AG10803 (cell line): ENCODE results near the gene EIF6.
"Not testable (repeated sequence)": the region's sequence is repeated elsewhere in the genome, so short reads cannot be mapped to it uniquely, and the experiment has no call there.

Experiments
- DNase-seq: peaks from one replicate; pipeline ENCODE4 v3.0.0; 2010; ENCODE audit warnings: low read depth
- H3K4me3 ChIP-seq: 2 replicates; pipeline ENCODE4 v1.5.1; 2011; ENCODE audit warnings: mild to moderate bottlenecking, low read length, control low read depth
- TF ChIP-seq, protein P1 (sequence below): conservative IDR thresholded peaks from 2 replicates; pipeline ENCODE4 v1.5.1; 2011; ENCODE audit warnings: mild to moderate bottlenecking, low read length, control low read depth, inconsistent platforms

EIF6 gene

GRCh38 chr20:35319192-35319870, 34.8 kb upstream of the EIF6 start:
- TF ChIP-seq, protein P1, sequence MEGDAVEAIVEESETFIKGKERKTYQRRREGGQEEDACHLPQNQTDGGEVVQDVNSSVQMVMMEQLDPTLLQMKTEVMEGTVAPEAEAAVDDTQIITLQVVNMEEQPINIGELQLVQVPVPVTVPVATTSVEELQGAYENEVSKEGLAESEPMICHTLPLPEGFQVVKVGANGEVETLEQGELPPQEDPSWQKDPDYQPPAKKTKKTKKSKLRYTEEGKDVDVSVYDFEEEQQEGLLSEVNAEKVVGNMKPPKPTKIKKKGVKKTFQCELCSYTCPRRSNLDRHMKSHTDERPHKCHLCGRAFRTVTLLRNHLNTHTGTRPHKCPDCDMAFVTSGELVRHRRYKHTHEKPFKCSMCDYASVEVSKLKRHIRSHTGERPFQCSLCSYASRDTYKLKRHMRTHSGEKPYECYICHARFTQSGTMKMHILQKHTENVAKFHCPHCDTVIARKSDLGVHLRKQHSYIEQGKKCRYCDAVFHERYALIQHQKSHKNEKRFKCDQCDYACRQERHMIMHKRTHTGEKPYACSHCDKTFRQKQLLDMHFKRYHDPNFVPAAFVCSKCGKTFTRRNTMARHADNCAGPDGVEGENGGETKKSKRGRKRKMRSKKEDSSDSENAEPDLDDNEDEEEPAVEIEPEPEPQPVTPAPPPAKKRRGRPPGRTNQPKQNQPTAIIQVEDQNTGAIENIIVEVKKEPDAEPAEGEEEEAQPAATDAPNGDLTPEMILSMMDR = no peak
- no peak overlapping the region for H3K4me3 ChIP-seq
- DNase-seq = no peak

DNA sequence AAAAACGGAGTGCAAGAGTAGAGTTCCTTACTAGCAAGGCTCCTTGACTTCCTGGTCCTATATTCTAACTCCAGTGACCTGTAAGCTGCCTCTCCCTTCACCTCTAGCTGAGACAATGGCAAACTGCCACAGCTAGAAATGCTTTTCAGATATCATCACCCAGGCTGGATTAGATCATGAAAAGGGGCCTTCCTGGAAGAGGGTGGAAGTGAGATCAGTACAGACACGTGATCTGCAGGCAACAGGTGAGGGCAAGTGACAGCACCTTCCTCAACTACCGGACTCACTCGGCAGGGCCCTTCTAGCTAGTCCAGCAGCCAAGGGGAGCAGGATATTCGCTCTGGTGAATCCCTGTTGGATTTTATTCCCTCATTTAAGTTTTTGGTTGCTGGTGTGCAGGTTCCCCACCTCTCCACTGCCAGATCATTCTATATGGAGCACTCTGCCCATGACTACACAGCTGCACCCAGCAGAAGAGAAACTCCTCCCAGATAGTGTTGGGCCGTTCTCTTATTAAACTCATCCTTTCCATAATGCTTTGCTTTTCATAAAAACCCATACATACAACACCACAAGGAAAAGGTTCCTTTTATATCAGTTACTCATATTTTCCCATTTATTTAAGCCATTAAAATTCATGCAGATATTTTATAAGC, 34.1 kb upstream of the EIF6 start:
- H3K4me3 ChIP-seq = no peak overlapping the region
- DNase-seq = peak; percentile 66
- TF ChIP-seq, protein P1 = no peak

DNA sequence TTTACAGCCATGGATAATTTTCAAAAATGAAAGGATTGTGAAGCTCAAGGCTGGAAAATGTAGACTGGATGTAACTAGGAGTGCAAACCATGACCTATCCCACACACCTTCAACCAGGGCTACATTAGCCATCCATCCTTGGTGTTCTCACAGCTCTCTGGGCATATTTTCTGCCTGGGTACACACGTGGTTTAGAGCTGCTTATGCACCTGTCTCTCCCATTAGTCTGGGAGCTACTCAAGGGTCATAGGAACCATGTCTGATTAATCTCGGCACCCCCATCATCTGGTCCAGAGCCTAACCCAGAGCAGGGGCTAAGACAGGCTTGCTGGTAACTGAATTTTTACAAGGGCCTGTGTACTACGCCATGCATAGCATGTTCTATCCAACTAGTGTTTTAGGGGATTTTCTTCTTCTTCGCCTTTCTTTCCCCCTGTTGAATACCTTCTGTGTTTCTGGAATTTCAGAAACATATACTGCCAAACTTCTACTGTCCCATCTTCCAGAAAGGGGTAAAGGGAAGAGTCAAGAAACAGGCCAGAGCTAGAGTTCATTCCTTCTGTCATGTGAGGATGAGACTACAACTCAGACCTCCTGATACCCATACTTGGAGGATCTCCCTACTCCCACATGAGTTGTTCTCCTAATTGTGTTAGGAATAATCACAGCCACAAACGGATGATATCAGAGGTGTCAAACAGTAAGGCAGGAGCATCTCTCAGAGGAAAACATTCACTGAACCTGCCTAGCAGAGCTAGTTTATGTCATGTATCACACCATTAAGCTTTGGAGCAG, 33.0 kb upstream of the EIF6 start:
- no peak for DNase-seq
- H3K4me3 ChIP-seq = no peak overlapping the region
- TF ChIP-seq, protein P1 = no peak

- DNase-seq = no peak
- TF ChIP-seq, protein P1 = no peak
- no peak overlapping the region for H3K4me3 ChIP-seq
Measured at GRCh38 chr20:35316086-35316485, 31.5 kb upstream of the EIF6 start.

- peak; percentile 44 for DNase-seq
- not testable (repeated sequence) for H3K4me3 ChIP-seq
Measured at GRCh38 chr20:35315632-35316020, 31.1 kb upstream of the EIF6 start.

GRCh38 chr20:35314816-35315631, 30.5 kb upstream of the EIF6 start:
- no peak overlapping the region for H3K4me3 ChIP-seq
- peak; percentile 54 for DNase-seq
- TF ChIP-seq, protein P1 = no peak

- H3K4me3 ChIP-seq = no peak overlapping the region
- DNase-seq = peak; percentile 94
Measured at GRCh38 chr20:35312318-35312717, 27.7 kb upstream of the EIF6 start.

More at GRCh38 chr20:35312318-35312717, 27.7 kb upstream of the EIF6 start:
- TF ChIP-seq, protein P1 = no peak
